ENCODE measurements around the gene SMIM30. TPM values are rescaled to one million over a fixed set of nuclear protein-coding genes. Genes with fewer than 3 reads are reported as not detected.
A peak's percentile ranks its signal among the peaks of the same experiment; 100 is the strongest.
"Not testable (repeated sequence)": the region's sequence is repeated elsewhere in the genome, so short reads cannot be mapped to it uniquely, and the experiment has no call there.

The SMIM30 gene
- total RNA-seq (92.0 and 103 TPM in 2 replicates), polyA plus RNA-seq (74.0 and 78.0 TPM in 2 replicates)

- Histone ChIP-seq H3K79me2 (peaks cover 7% of the 10 kb centered on the region), H4K20me1 (ENCODE audit: insufficient read depth, poor library complexity, severe bottlenecking) (no peaks in the 10 kb centered on the region), H3K9me2 (replicated peaks; ENCODE audit: insufficient read depth) (no peaks in the 10 kb centered on the region), H3K4me1 (ENCODE audit: insufficient read depth) (peaks cover 8% of the 10 kb centered on the region), H2AFZ (peak within 1 kb of the TSS; percentile 79), H3K27me3 (no peaks in the 10 kb centered on the region), H3K36me3 (replicated peaks; ENCODE audit: insufficient read depth, low read depth) (no peaks in the 10 kb centered on the region), H3K27ac (peak within 1 kb of the TSS; percentile 73), H3K4me2 (peak within 1 kb of the TSS; percentile 79), H3K9me3 (ENCODE audit: low read depth) (no peaks in the 10 kb centered on the region), H3K4me3 (peak within 1 kb of the TSS; percentile 30)
- TF ChIP-seq EZH2phosphoT487 (IDR thresholded peaks at IDR 0.05; ENCODE audit: low read depth, severe bottlenecking, unreplicated experiment) (no peak), CTCF (IDR thresholded peaks at IDR 0.05; ENCODE audit: poor library complexity) (no peak), EZH2 (IDR thresholded peaks at IDR 0.05; ENCODE audit: borderline replicate concordance) (no peak)
- peak; percentile 96 for DNase-seq (ENCODE audit: low spot score)
- 3% methylated on average over 35 of the region's 35 CpGs for WGBS (ENCODE audit: low lambda C conversion rate, missing lambda C conversion rate)
Observed at GRCh38 chr7:113118074-113118959, at the start of gene SMIM30. TSS of gene SMIM30 (minus strand) at chr7:113118554. CDS start at chr7:113117578, 976 bp downstream.

GRCh38 chr7:113166176-113166575 lies 47.8 kb upstream of the SMIM30 start:
- 76% methylated on average over 1 of the region's 1 CpG for WGBS (ENCODE audit: low lambda C conversion rate, missing lambda C conversion rate)
- H3K9me3 ChIP-seq (ENCODE audit: low read depth); H3K9me2 ChIP-seq (replicated peaks; ENCODE audit: insufficient read depth); H4K20me1 ChIP-seq (ENCODE audit: insufficient read depth, poor library complexity, severe bottlenecking); H3K79me2 ChIP-seq; H2AFZ ChIP-seq; H3K4me1 ChIP-seq (ENCODE audit: insufficient read depth); H3K4me3 ChIP-seq; H3K27ac ChIP-seq; H3K27me3 ChIP-seq; H3K4me2 ChIP-seq; H3K36me3 ChIP-seq (replicated peaks; ENCODE audit: insufficient read depth, low read depth); DNase-seq (ENCODE audit: low spot score): not testable (repeated sequence)

- WGBS (ENCODE audit: low lambda C conversion rate, missing lambda C conversion rate), result 94% methylated on average over 2 of the region's 2 CpGs
- DNase-seq (ENCODE audit: low spot score), result no peak
- Histone ChIP-seq H3K4me2 (no peak overlapping the region), H3K27ac (no peak overlapping the region), H4K20me1 (ENCODE audit: insufficient read depth, poor library complexity, severe bottlenecking) (no peaks in the 10 kb centered on the region), H3K79me2 (no peaks in the 10 kb centered on the region), H3K27me3 (no peaks in the 10 kb centered on the region), H2AFZ (no peak overlapping the region), H3K36me3 (replicated peaks; ENCODE audit: insufficient read depth, low read depth) (no peaks in the 10 kb centered on the region), H3K4me1 (ENCODE audit: insufficient read depth) (no peaks in the 10 kb centered on the region), H3K9me3 (ENCODE audit: low read depth) (no peaks in the 10 kb centered on the region), H3K4me3 (no peak overlapping the region), H3K9me2 (replicated peaks; ENCODE audit: insufficient read depth) (no peaks in the 10 kb centered on the region)
- no peak for TF ChIP-seq EZH2phosphoT487 (IDR thresholded peaks at IDR 0.05; ENCODE audit: low read depth, severe bottlenecking, unreplicated experiment)
- TF ChIP-seq CTCF (IDR thresholded peaks at IDR 0.05; ENCODE audit: poor library complexity), result no peak
- TF ChIP-seq EZH2 (IDR thresholded peaks at IDR 0.05; ENCODE audit: borderline replicate concordance), result no peak
Observed at GRCh38 chr7:113161050-113161449, 42.7 kb upstream of the SMIM30 start.

- Histone ChIP-seq H3K9me3 (ENCODE audit: low read depth) (no peaks in the 10 kb centered on the region), H3K79me2 (no peaks in the 10 kb centered on the region), H2AFZ (no peak overlapping the region), H3K27me3 (no peaks in the 10 kb centered on the region), H4K20me1 (ENCODE audit: insufficient read depth, poor library complexity, severe bottlenecking) (no peaks in the 10 kb centered on the region), H3K27ac (no peak overlapping the region), H3K4me3 (no peak overlapping the region), H3K4me1 (ENCODE audit: insufficient read depth) (no peaks in the 10 kb centered on the region), H3K4me2 (no peak overlapping the region), H3K9me2 (replicated peaks; ENCODE audit: insufficient read depth) (no peaks in the 10 kb centered on the region), H3K36me3 (replicated peaks; ENCODE audit: insufficient read depth, low read depth) (no peaks in the 10 kb centered on the region)
- peak; percentile 50 for DNase-seq (ENCODE audit: low spot score)
- 57% methylated on average over 5 of the region's 5 CpGs for WGBS (ENCODE audit: low lambda C conversion rate, missing lambda C conversion rate)
- TF ChIP-seq EZH2phosphoT487 (IDR thresholded peaks at IDR 0.05; ENCODE audit: low read depth, severe bottlenecking, unreplicated experiment), result no peak
- peak; percentile 55 for TF ChIP-seq CTCF (IDR thresholded peaks at IDR 0.05; ENCODE audit: poor library complexity)
Observed at GRCh38 chr7:113159746-113160339, 41.5 kb upstream of the SMIM30 start.

Measured in hepatocyte (in vitro differentiated cells).